GM21390 (cell line): Measurements from ENCODE around the gene LRRC15.

Experiments used
- ATAC-seq: cut with Tn5 transposase; IDR thresholded peaks from one replicate; pipeline ENCODE4 v1.9.1; 2021; ENCODE audit not compliant: unreplicated experiment

The LRRC15 gene

GRCh38 chr3:194320744-194321243, 48.7 kb downstream of the LRRC15 start:
- no peak for ATAC-seq

- no peak for ATAC-seq
Observed at GRCh38 chr3:194320100-194320499, 49.4 kb downstream of the LRRC15 start.

GRCh38 chr3:194318511-194319161, 50.9 kb downstream of the LRRC15 start:
- ATAC-seq: no peak

- no peak for ATAC-seq
Observed at GRCh38 chr3:194316918-194317317, 52.6 kb downstream of the LRRC15 start.

GRCh38 chr3:194315965-194316361, 53.6 kb downstream of the LRRC15 start:
- ATAC-seq: peak; percentile 25

- peak; percentile 91 for ATAC-seq
Observed at GRCh38 chr3:194315088-194315964, 54.2 kb downstream of the LRRC15 start.

GRCh38 chr3:194314388-194315068, 55.0 kb downstream of the LRRC15 start:
- no peak for ATAC-seq

- no peak for ATAC-seq
Observed at GRCh38 chr3:194313560-194314387, 55.8 kb downstream of the LRRC15 start.

- ATAC-seq: no peak
Observed at GRCh38 chr3:194312743-194313281, 56.7 kb downstream of the LRRC15 start.

GRCh38 chr3:194312186-194312742, 57.3 kb downstream of the LRRC15 start:
- ATAC-seq: no peak

- no peak for ATAC-seq
Observed at GRCh38 chr3:194311000-194311399, 58.5 kb downstream of the LRRC15 start.

- ATAC-seq: no peak
Observed at GRCh38 chr3:194310060-194310835, 59.3 kb downstream of the LRRC15 start.

- ATAC-seq: no peak
Observed at GRCh38 chr3:194308601-194309449, 60.7 kb downstream of the LRRC15 start.

GRCh38 chr3:194307849-194308248, 61.7 kb downstream of the LRRC15 start:
- ATAC-seq: no peak

- peak; percentile 55 for ATAC-seq
Observed at GRCh38 chr3:194306771-194307640, 62.5 kb downstream of the LRRC15 start.

- peak; percentile 33 for ATAC-seq
Observed at GRCh38 chr3:194306109-194306686, 63.3 kb downstream of the LRRC15 start.
